AG20443 (cell line): ENCODE measurements around the gene CDH23.

Experiments
- DNase-seq: peaks from one replicate; pipeline ENCODE4 v3.0.0; 2012; ENCODE audit warnings: low spot score, mixed read lengths

CDH23 gene

GRCh38 chr10:71690094-71690720 lies 293.5 kb downstream of the CDH23 start:
- no peak for DNase-seq

GRCh38 chr10:71691405-71691804 lies 294.7 kb downstream of the CDH23 start:
- no peak for DNase-seq

- no peak for DNase-seq
These were observed 296.0 kb downstream of the CDH23 start for GRCh38 chr10:71692598-71693306.

GRCh38 chr10:71693377-71693776 lies 296.7 kb downstream of the CDH23 start:
- DNase-seq: no peak

GRCh38 chr10:71694039-71694501 lies 297.4 kb downstream of the CDH23 start:
- no peak for DNase-seq

- DNase-seq: no peak
These were observed 297.8 kb downstream of the CDH23 start for GRCh38 chr10:71694567-71694968.

GRCh38 chr10:71695502-71696476 lies 299.1 kb downstream of the CDH23 start:
- DNase-seq: no peak

GRCh38 chr10:71696628-71697326 lies 300.1 kb downstream of the CDH23 start:
- peak; percentile 79 for DNase-seq

GRCh38 chr10:71697938-71698709 lies 301.4 kb downstream of the CDH23 start:
- no peak for DNase-seq

GRCh38 chr10:71698737-71699136 lies 302.0 kb downstream of the CDH23 start:
- DNase-seq: no peak

GRCh38 chr10:71700731-71701368 lies 304.1 kb downstream of the CDH23 start:
- DNase-seq: no peak

GRCh38 chr10:71701496-71702132 lies 304.9 kb downstream of the CDH23 start:
- no peak for DNase-seq

GRCh38 chr10:71703577-71703976 lies 306.9 kb downstream of the CDH23 start:
- DNase-seq: no peak

GRCh38 chr10:71704816-71705215 lies 308.1 kb downstream of the CDH23 start:
- DNase-seq: no peak

- no peak for DNase-seq
These were observed 308.9 kb downstream of the CDH23 start for GRCh38 chr10:71705582-71705981.

GRCh38 chr10:71706216-71707121 lies 309.7 kb downstream of the CDH23 start:
- no peak for DNase-seq

- no peak for DNase-seq
These were observed 310.6 kb downstream of the CDH23 start for GRCh38 chr10:71707240-71707789.

GRCh38 chr10:71708301-71708703 lies 311.6 kb downstream of the CDH23 start:
- DNase-seq: peak; percentile 68
